A549 (cell line): ENCODE data around the gene ACOT4. TPM values are rescaled to one million over a fixed set of nuclear protein-coding genes. Genes with fewer than 3 reads are reported as not detected.

Experiments
- ATAC-seq, 2 experiments: fragments of 200-7000 bp in 1 of 2; fragments of >200 bp in 1 of 2; cut with Nextera tagmentation in 1 of 2; cut with Tn5 transposase in 1 of 2; 3 replicates each; pipeline versions ENCODE4 v1.8.0 to v1.9.1; 2018 to 2020; ENCODE audit warnings: mild to moderate bottlenecking in 1 of 2, moderate library complexity in 1 of 2
- CTCF ChIA-PET: fragments of 300-600 bp; sonication (Branson Sonifier 250); formaldehyde crosslinking; extraction: SDS; loops from one replicate; lab custom pipeline; 2021; ENCODE audit warnings: antibody characterized with exemption, inconsistent platforms; lab: Yijun Ruan, JAX
- POLR2A ChIA-PET: fragments of 350-600 bp; formaldehyde crosslinking; extraction: SDS; loops from one replicate; lab custom pipeline; 2021; ENCODE audit warnings: antibody characterized with exemption, inconsistent platforms; lab: Yijun Ruan, JAX
- DNase-seq, 2 experiments: peaks; one replicate each; pipeline versions ENCODE4 v3.0.0 to v3.0.0-alpha.2; 2011 to 2016; ENCODE audit warnings: low read depth in 1 of 2, low spot score in 1 of 2
- FAIRE-seq: peaks from 2 replicates; lab custom pipeline; 2011; peaks lifted over from hg19 to GRCh38; lab: Jason Lieb, UNC
- H3K27ac ChIP-seq, 2 experiments: fragments of >200 bp; sonication (Bioruptor Twin); formaldehyde crosslinking; 3 replicates each; pipeline ENCODE4 v1.5.1; 2016 to 2017
- H3K4me1 ChIP-seq: fragments of >200 bp; sonication (Bioruptor Twin); formaldehyde crosslinking; 3 replicates; pipeline ENCODE4 v1.6.1; 2016
- H3K4me2 ChIP-seq: fragments of >200 bp; sonication (Bioruptor Twin); formaldehyde crosslinking; 3 replicates; pipeline ENCODE4 v1.6.1; 2016
- H3K4me3 ChIP-seq: fragments of >200 bp; sonication (Bioruptor Twin); formaldehyde crosslinking; 3 replicates; pipeline ENCODE4 v1.5.1; 2016
- H3K9me3 ChIP-seq: fragments of >200 bp; sonication (Bioruptor Twin); formaldehyde crosslinking; 3 replicates; pipeline ENCODE4 v1.6.1; 2016
- CBX8 ChIP-seq: fragments of 200-600 bp; sonication (generic); IDR thresholded peaks from 2 replicates; pipeline ENCODE4 v1.6.1; 2016
- CHD4 ChIP-seq: fragments of 200-600 bp; sonication (generic); IDR thresholded peaks from 2 replicates; pipeline ENCODE4 v1.6.1; 2016; ENCODE audit warnings: antibody characterized with exemption, mild to moderate bottlenecking, borderline replicate concordance
- EHMT2 ChIP-seq: fragments of 200-600 bp; sonication (generic); IDR thresholded peaks from 2 replicates; pipeline ENCODE4 v1.6.1; 2016; ENCODE audit warnings: antibody characterized with exemption, low read depth, mild to moderate bottlenecking, moderate library complexity
- ELK1 ChIP-seq: fragments of 150-350 bp; IDR thresholded peaks from 2 replicates; pipeline ENCODE4 v1.6.1; 2014; ENCODE audit warnings: low read depth, mild to moderate bottlenecking, low read length
- EP300 ChIP-seq, 2 experiments: fragments of >200 bp; sonication (Bioruptor Twin); formaldehyde crosslinking; IDR thresholded peaks; 2 replicates in 1 of 2; 3 replicates in 1 of 2; pipeline ENCODE4 v1.6.1; 2016 to 2017
- FOSB ChIP-seq: fragments of 250-450 bp; sonication (Bioruptor Pico); IDR thresholded peaks from 2 replicates; pipeline ENCODE4 v1.5.0; 2020; ENCODE audit warnings: mild to moderate bottlenecking, moderate library complexity
- FOSL2 ChIP-seq, 2 experiments: fragments of 450-650 bp in 1 of 2; fragments of >200 bp in 1 of 2; sonication (Bioruptor Twin) in 1 of 2; formaldehyde crosslinking; IDR thresholded peaks; 2 replicates each; pipeline versions ENCODE4 v1.5.0 to v1.6.1; 2016 to 2020; ENCODE audit warnings: mild to moderate bottlenecking in 1 of 2, moderate library complexity in 1 of 2
- JUN ChIP-seq, 2 experiments: fragments of >200 bp; sonication (Bioruptor Twin); formaldehyde crosslinking; IDR thresholded peaks; 2 replicates in 1 of 2; 3 replicates in 1 of 2; pipeline ENCODE4 v1.6.1; 2016 to 2017
- JUNB ChIP-seq: fragments of >200 bp; sonication (Bioruptor Twin); formaldehyde crosslinking; IDR thresholded peaks from 2 replicates; pipeline ENCODE4 v1.6.1; 2016
- KDM1A ChIP-seq: fragments of 200-600 bp; sonication (generic); IDR thresholded peaks from 2 replicates; pipeline ENCODE4 v1.6.1; 2016; ENCODE audit warnings: low read depth, mild to moderate bottlenecking
- MAFK ChIP-seq: fragments of 450-650 bp; IDR thresholded peaks from 2 replicates; pipeline ENCODE4 v1.6.1; 2014; ENCODE audit not compliant: partially characterized antibody
- MYC ChIP-seq: IDR thresholded peaks from 2 replicates; pipeline ENCODE4 v1.6.1; 2012; ENCODE audit warnings: mild to moderate bottlenecking, inconsistent platforms, low read length, improper control_type of control experiment, borderline replicate concordance
- NFE2L2 ChIP-seq: fragments of 150-350 bp; conservative IDR thresholded peaks from 2 replicates; pipeline ENCODE4 v1.6.1; 2014; ENCODE audit warnings: low read length
- NPAS2 ChIP-seq: fragments of 250-450 bp; sonication (Bioruptor Pico); IDR thresholded peaks from 2 replicates; pipeline ENCODE4 v1.8.0; 2022; ENCODE audit warnings: mild to moderate bottlenecking, moderate library complexity, borderline replicate concordance
- NR3C1 ChIP-seq: fragments of >200 bp; sonication (Bioruptor Twin); formaldehyde crosslinking; IDR thresholded peaks from 3 replicates; pipeline ENCODE4 v1.6.1; 2017
- PHF8 ChIP-seq: fragments of 200-600 bp; sonication (generic); IDR thresholded peaks from 2 replicates; pipeline ENCODE4 v1.6.1; 2016; ENCODE audit warnings: low read depth, mild to moderate bottlenecking, antibody characterized with exemption, moderate library complexity, borderline replicate concordance
- POLR2A ChIP-seq: IDR thresholded peaks from 2 replicates; pipeline ENCODE4 v1.6.1; 2012; ENCODE audit warnings: mild to moderate bottlenecking, low read length
- RAD21 ChIP-seq, 2 experiments: fragments of >200 bp in 1 of 2; sonication (Bioruptor Twin) in 1 of 2; formaldehyde crosslinking in 1 of 2; IDR thresholded peaks in 1 of 2; conservative IDR thresholded peaks in 1 of 2; 2 replicates in 1 of 2; 3 replicates in 1 of 2; pipeline ENCODE4 v1.6.1; 2012 to 2018; ENCODE audit warnings: inconsistent platforms in 1 of 2
- REST ChIP-seq: fragments of 200-600 bp; sonication (generic); IDR thresholded peaks from 2 replicates; pipeline ENCODE4 v1.6.1; 2016; ENCODE audit warnings: antibody characterized with exemption, mild to moderate bottlenecking, moderate library complexity
- RNF2 ChIP-seq: fragments of 200-600 bp; sonication (generic); IDR thresholded peaks from 2 replicates; pipeline ENCODE4 v1.6.1; 2016; ENCODE audit warnings: low read depth, mild to moderate bottlenecking, antibody characterized with exemption, moderate library complexity, borderline replicate concordance
- SREBF2 ChIP-seq: fragments of 450-650 bp; IDR thresholded peaks from 2 replicates; pipeline ENCODE4 v1.6.1; 2014; ENCODE audit warnings: mild to moderate bottlenecking, moderate library complexity
- TP53 ChIP-seq: fragments of 250-450 bp; sonication (Bioruptor Pico); IDR thresholded peaks from 2 replicates; pipeline ENCODE4 v1.5.0; 2021; ENCODE audit warnings: mild to moderate bottlenecking, moderate library complexity
- ZNF302 ChIP-seq: fragments of 250-450 bp; sonication (Bioruptor Pico); IDR thresholded peaks from 2 replicates; pipeline ENCODE4 v1.9.0; 2021; ENCODE audit warnings: inconsistent platforms, mild to moderate bottlenecking, moderate library complexity
- WGBS: methylation state at CpG from one replicate; pipeline ENCODE4 v1.1.6; 2017; ENCODE audit errors: missing lambda C conversion rate; 5-methylcytosine and 5-hydroxymethylcytosine counted together
- polyA plus RNA-seq, 4 experiments: library from polyadenylated mRNA; depleted of rRNA in 3 of 4; stranded (reverse); fragments of >200 nt; fragmentation: RNase III in 1 of 4; extraction: RNeasy Plus Mini Kit Qiagen cat#74134 plus additional on column Dnase treatment in 1 of 4; gene quantifications; 2 replicates in 3 of 4; 3 replicates in 1 of 4; pipeline ENCODE4 v1.2.3, GENCODE V29; 2011 to 2017
- TF ChIP-seq, protein P1 (sequence below): fragments of 450-650 bp; IDR thresholded peaks from 2 replicates; pipeline ENCODE4 v1.6.1; 2014; ENCODE audit warnings: antibody characterized with exemption
- TF ChIP-seq, protein P2 (sequence below): fragments of 250-450 bp; sonication (Bioruptor Pico); IDR thresholded peaks from 2 replicates; pipeline ENCODE4 v1.5.0; 2020; ENCODE audit warnings: low read depth, mild to moderate bottlenecking, moderate library complexity
- TF ChIP-seq, protein P3 (sequence below): IDR thresholded peaks from 2 replicates; pipeline ENCODE4 v1.6.1; 2012; ENCODE audit warnings: low read depth, borderline replicate concordance
- TF ChIP-seq, protein P4 (sequence below): fragments of 250-450 bp; sonication (Bioruptor Pico); IDR thresholded peaks from 2 replicates; pipeline ENCODE4 v1.5.0; 2021; ENCODE audit warnings: mild to moderate bottlenecking, moderate library complexity, borderline replicate concordance

ACOT4 gene
- polyA plus RNA-seq, 2 of the 4 experiments (the other 2 are of a cell fraction), result 1.6 to 2.7 TPM

DNA sequence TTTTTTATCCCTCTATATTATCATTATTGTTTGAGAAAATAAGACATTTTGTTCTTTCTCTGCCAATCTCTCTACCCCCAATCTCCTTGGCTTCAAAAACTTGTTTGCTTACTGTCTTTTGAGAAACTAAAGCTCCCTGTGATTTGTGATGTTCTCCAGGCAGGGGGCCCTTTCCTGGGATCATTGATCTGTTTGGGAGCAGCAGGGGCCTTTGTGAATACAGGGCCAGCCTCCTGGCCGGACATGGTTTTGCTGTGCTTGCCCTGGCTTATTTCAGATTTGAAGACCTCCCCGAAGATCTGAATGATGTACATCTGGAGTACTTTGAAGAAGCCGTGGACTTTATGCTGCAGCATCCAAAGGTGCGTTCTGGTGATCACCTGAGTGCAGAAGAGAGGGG lies 25.2 kb downstream of the ACOT4 start (continued):
- TF ChIP-seq REST (no peak), SREBF2 (no peak), NPAS2 (CRISPR knock-in tag) (no peak), NFE2L2 (no peak), JUN (IDR thresholded peaks at IDR 0.05) (no peak), JUNB (no peak), NR3C1 (no peak), PHF8 (no peak)

DNA sequence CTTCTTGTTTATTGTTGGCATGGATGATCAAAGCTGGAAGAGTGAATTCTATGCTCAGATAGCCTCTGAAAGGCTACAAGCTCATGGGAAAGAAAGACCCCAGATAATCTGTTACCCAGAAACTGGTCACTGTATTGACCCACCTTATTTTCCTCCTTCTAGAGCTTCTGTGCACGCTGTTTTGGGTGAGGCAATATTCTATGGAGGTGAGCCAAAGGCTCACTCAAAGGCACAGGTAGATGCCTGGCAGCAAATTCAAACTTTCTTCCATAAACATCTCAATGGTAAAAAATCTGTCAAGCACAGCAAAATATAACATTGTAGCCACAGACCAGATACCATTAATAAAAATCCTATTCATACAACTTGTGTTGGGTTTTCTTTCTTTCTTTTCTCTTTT lies 27.9 kb downstream of the ACOT4 start:
- Histone ChIP-seq H3K9me3 (no peaks in the 10 kb centered on the region), H3K4me2 (no peak overlapping the region), H3K4me1 (no peaks in the 10 kb centered on the region), H3K4me3 (no peak overlapping the region), H3K27ac (no peak overlapping the region)
- 40% methylated on average over 1 of the region's 1 CpG for WGBS
- ATAC-seq (no peak), DNase-seq (no peak), FAIRE-seq (no peak)
- CTCF ChIA-PET, result interaction anchor here (1.4 to 2.5 kb wide), 2 partner anchors 14 to 110 kb away, joined by 3 to 17 read pairs; no protein-coding TSS in a partner anchor
- TF ChIP-seq MAFK (peak; percentile 21), RAD21 (conservative IDR thresholded peaks at IDR 0.05 in 1 of 2, IDR thresholded peaks at IDR 0.05 in 1 of 2) (no peak), ZNF302 (CRISPR knock-in tag) (no peak)
- POLR2A ChIA-PET, result no interaction called here

DNA sequence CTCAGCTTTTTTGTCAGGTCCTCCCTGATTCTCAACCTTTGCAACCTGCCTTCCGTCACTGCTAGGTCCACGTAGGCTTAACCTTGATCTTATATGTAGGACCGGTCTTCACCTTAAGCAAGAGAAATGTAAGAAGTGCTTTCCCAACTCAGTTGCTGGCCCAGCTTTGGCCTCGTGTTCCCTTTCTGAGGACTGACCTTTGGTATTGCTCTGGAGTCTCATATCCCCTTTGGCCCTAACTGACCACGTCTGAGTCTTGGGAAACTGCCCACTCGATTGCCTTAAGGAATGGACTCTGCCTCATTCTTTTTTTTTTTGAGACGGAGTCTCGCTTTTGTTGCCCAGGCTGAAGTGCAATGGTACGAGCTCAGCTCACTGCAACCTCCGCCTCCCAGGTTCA lies 28.6 kb downstream of the ACOT4 start:
- no peak for FAIRE-seq
- POLR2A ChIA-PET, result no interaction called here
- WGBS, result 70% methylated on average over 10 of the region's 10 CpGs

More for the DNA sequence above, 28.6 kb downstream of the ACOT4 start:
- Histone ChIP-seq H3K4me2 (no peak overlapping the region), H3K27ac (no peak overlapping the region), H3K4me1 (no peaks in the 10 kb centered on the region), H3K4me3 (no peak overlapping the region), H3K9me3 (no peaks in the 10 kb centered on the region)
- TF ChIP-seq TP53, result no peak
- TF ChIP-seq EHMT2, result no peak
- TF ChIP-seq, protein P1, sequence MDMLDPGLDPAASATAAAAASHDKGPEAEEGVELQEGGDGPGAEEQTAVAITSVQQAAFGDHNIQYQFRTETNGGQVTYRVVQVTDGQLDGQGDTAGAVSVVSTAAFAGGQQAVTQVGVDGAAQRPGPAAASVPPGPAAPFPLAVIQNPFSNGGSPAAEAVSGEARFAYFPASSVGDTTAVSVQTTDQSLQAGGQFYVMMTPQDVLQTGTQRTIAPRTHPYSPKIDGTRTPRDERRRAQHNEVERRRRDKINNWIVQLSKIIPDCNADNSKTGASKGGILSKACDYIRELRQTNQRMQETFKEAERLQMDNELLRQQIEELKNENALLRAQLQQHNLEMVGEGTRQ, result no peak
- TF ChIP-seq, protein P2, sequence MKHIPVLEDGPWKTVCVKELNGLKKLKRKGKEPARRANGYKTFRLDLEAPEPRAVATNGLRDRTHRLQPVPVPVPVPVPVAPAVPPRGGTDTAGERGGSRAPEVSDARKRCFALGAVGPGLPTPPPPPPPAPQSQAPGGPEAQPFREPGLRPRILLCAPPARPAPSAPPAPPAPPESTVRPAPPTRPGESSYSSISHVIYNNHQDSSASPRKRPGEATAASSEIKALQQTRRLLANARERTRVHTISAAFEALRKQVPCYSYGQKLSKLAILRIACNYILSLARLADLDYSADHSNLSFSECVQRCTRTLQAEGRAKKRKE, result no peak
- TF ChIP-seq RNF2, result no peak
- TF ChIP-seq CHD4, result no peak
- TF ChIP-seq FOSL2 (IDR thresholded peaks at IDR 0.05), result no peak
- TF ChIP-seq FOSL2 (CRISPR knock-in tag; IDR thresholded peaks at IDR 0.05), result no peak
- TF ChIP-seq, protein P3, sequence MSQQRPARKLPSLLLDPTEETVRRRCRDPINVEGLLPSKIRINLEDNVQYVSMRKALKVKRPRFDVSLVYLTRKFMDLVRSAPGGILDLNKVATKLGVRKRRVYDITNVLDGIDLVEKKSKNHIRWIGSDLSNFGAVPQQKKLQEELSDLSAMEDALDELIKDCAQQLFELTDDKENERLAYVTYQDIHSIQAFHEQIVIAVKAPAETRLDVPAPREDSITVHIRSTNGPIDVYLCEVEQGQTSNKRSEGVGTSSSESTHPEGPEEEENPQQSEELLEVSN, result no peak
- no peak for TF ChIP-seq POLR2A
- no peak for TF ChIP-seq NPAS2 (CRISPR knock-in tag)
- TF ChIP-seq MYC, result no peak
- no peak for TF ChIP-seq KDM1A
- TF ChIP-seq, protein P4, sequence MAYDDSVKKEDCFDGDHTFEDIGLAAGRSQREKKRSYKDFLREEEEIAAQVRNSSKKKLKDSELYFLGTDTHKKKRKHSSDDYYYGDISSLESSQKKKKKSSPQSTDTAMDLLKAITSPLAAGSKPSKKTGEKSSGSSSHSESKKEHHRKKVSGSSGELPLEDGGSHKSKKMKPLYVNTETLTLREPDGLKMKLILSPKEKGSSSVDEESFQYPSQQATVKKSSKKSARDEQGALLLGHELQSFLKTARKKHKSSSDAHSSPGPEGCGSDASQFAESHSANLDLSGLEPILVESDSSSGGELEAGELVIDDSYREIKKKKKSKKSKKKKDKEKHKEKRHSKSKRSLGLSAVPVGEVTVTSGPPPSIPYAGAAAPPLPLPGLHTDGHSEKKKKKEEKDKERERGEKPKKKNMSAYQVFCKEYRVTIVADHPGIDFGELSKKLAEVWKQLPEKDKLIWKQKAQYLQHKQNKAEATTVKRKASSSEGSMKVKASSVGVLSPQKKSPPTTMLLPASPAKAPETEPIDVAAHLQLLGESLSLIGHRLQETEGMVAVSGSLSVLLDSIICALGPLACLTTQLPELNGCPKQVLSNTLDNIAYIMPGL, result no peak
- TF ChIP-seq ELK1, result no peak
- TF ChIP-seq CBX8, result no peak
- TF ChIP-seq EP300 (IDR thresholded peaks at IDR 0.05), result no peak
- no peak for TF ChIP-seq FOSB
- DNase-seq (no peak), ATAC-seq (no peak)
- CTCF ChIA-PET, result interaction anchor here (0.6 to 2.5 kb wide), 2 partner anchors 13 to 68 kb away, joined by 4 to 17 read pairs; no protein-coding TSS in a partner anchor
